Measurements from ENCODE around the gene CP. TPM values are rescaled to one million over a fixed set of nuclear protein-coding genes. Genes with fewer than 3 reads are reported as not detected.

CP gene
- total and polyA plus RNA-seq, 2 experiments from 2014 or later = 2.8 to 3.6 TPM

DNA sequence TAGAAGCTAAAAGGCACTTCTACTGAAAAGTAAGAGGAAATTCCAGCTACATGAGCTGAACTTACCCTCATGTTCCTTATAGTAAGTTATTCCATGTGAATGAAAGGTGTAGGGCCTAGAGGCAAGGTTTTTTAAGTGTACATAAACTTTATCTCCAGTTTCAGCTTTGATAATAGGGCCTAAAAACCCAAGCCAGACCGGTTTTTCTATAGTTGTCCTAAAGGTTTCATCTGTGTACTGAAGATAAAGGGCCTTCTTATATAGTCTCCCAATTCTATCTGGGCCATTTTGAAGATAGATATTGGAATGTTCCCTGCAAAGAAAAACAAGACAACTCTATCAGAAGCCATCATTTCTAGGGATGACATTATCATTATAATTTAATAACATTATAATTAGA lies 9.2 kb downstream of the CP start:
- H3K27me3 ChIP-seq (ENCODE audit: insufficient read depth) = no peaks in the 10 kb centered on the region
- H3K27ac ChIP-seq (ENCODE audit: low read depth) = no peak overlapping the region
- no peak overlapping the region for H3K27ac Mint-ChIP-seq
- H3K36me3 Mint-ChIP-seq (ENCODE audit: low read depth) = no peaks in the 10 kb centered on the region
- TF ChIP-seq, protein P1, sequence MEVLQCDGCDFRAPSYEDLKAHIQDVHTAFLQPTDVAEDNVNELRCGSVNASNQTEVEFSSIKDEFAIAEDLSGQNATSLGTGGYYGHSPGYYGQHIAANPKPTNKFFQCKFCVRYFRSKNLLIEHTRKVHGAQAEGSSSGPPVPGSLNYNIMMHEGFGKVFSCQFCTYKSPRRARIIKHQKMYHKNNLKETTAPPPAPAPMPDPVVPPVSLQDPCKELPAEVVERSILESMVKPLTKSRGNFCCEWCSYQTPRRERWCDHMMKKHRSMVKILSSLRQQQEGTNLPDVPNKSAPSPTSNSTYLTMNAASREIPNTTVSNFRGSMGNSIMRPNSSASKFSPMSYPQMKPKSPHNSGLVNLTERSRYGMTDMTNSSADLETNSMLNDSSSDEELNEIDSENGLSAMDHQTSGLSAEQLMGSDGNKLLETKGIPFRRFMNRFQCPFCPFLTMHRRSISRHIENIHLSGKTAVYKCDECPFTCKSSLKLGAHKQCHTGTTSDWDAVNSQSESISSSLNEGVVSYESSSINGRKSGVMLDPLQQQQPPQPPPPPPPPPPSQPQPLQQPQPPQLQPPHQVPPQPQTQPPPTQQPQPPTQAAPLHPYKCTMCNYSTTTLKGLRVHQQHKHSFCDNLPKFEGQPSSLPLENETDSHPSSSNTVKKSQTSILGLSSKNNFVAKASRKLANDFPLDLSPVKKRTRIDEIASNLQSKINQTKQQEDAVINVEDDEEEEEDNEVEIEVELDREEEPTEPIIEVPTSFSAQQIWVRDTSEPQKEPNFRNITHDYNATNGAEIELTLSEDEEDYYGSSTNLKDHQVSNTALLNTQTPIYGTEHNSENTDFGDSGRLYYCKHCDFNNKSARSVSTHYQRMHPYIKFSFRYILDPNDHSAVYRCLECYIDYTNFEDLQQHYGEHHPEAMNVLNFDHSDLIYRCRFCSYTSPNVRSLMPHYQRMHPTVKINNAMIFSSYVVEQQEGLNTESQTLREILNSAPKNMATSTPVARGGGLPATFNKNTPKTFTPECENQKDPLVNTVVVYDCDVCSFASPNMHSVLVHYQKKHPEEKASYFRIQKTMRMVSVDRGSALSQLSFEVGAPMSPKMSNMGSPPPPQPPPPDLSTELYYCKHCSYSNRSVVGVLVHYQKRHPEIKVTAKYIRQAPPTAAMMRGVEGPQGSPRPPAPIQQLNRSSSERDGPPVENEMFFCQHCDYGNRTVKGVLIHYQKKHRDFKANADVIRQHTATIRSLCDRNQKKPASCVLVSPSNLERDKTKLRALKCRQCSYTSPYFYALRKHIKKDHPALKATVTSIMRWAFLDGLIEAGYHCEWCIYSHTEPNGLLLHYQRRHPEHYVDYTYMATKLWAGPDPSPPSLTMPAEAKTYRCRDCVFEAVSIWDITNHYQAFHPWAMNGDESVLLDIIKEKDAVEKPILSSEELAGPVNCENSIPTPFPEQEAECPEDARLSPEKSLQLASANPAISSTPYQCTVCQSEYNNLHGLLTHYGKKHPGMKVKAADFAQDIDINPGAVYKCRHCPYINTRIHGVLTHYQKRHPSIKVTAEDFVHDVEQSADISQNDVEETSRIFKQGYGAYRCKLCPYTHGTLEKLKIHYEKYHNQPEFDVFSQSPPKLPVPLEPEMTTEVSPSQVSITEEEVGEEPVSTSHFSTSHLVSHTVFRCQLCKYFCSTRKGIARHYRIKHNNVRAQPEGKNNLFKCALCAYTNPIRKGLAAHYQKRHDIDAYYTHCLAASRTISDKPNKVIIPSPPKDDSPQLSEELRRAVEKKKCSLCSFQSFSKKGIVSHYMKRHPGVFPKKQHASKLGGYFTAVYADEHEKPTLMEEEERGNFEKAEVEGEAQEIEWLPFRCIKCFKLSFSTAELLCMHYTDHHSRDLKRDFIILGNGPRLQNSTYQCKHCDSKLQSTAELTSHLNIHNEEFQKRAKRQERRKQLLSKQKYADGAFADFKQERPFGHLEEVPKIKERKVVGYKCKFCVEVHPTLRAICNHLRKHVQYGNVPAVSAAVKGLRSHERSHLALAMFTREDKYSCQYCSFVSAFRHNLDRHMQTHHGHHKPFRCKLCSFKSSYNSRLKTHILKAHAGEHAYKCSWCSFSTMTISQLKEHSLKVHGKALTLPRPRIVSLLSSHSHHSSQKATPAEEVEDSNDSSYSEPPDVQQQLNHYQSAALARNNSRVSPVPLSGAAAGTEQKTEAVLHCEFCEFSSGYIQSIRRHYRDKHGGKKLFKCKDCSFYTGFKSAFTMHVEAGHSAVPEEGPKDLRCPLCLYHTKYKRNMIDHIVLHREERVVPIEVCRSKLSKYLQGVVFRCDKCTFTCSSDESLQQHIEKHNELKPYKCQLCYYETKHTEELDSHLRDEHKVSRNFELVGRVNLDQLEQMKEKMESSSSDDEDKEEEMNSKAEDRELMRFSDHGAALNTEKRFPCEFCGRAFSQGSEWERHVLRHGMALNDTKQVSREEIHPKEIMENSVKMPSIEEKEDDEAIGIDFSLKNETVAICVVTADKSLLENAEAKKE (CRISPR knock-in tag; IDR thresholded peaks at IDR 0.05) = no peak
- TF ChIP-seq STAT1 (IDR thresholded peaks at IDR 0.05; ENCODE audit: unreplicated experiment) (no peak), NANOG (IDR thresholded peaks at IDR 0.05; ENCODE audit: borderline replicate concordance) (no peak), CTCF (conservative IDR thresholded peaks at IDR 0.05; ENCODE audit: low read depth in 2 of 2) (no peak)
- no peaks in the 10 kb centered on the region for H3F3A ChIP-seq (replicated peaks; ENCODE audit: low read depth)
- DNase-seq (ENCODE audit: low spot score) (no peak), ATAC-seq (no peak)
- no peak overlapping the region; the same call in 1 of the 2 replicates for H2AFZ ChIP-seq
- H3K4me1 Mint-ChIP-seq = peaks cover 13% of the 10 kb centered on the region
- no peaks in the 10 kb centered on the region for H4K20me1 ChIP-seq (replicated peaks; ENCODE audit: insufficient read depth)
- no peak overlapping the region for H3K4me2 ChIP-seq
- no peak overlapping the region for H3K4me3 ChIP-seq
- no peaks in the 10 kb centered on the region for H3K27me3 Mint-ChIP-seq (ENCODE audit: insufficient read depth, low read depth, poor library complexity)
- H3K79me2 ChIP-seq (replicated peaks; ENCODE audit: insufficient read depth) = no peaks in the 10 kb centered on the region
- H3K4me1 ChIP-seq (ENCODE audit: insufficient read depth) = peaks cover 7% of the 10 kb centered on the region
- H3K4me3 Mint-ChIP-seq = no peak overlapping the region
- H3K9me3 Mint-ChIP-seq = no peaks in the 10 kb centered on the region
- no peaks in the 10 kb centered on the region for H3K36me3 ChIP-seq (ENCODE audit: insufficient read depth)
- H3K9me2 ChIP-seq (ENCODE audit: insufficient read depth) = 0 out of 2 replicates have a peak, but pooled peaks cover 3% of the 10 kb centered on the region
